ENCODE measurements around the gene SIGLEC1.

DNA sequence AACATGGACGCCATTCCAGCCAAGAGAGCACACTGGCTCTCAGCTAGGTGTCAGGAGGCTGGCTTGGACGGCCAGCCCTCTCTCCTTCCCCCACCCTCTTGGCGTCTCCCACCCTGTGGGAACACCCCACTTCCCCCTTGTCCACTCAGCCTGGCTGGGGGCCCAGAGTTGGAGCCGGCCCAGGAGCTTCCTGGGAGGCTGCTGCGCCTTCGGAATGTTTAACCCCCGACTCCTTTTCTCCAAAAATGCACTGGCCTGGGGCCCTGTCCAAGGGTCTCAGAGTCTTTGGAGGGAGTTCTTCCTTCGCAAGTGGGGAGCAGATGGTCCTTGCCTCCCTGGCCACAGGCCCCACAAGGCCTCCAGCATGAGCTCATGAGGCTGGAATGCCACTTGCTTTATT is 34.7 kb downstream of the SIGLEC1 start:
- TF ChIP-seq CTCF (conservative IDR thresholded peaks at IDR 0.05) (no peak), EZH2 (IDR thresholded peaks at IDR 0.05; ENCODE audit: low read depth) (no peak)

All from PC-9 (cell line).